ENCODE results near the gene DIP2A. TPM values are rescaled to one million over a fixed set of nuclear protein-coding genes. Genes with fewer than 3 reads are reported as not detected.

The DIP2A gene
- total and polyA plus RNA-seq, 2 of the 8 experiments (the other 6 are each of a cell fraction or from before 2014, with no cell fraction given) = 16.0 to 27.1 TPM

DNA sequence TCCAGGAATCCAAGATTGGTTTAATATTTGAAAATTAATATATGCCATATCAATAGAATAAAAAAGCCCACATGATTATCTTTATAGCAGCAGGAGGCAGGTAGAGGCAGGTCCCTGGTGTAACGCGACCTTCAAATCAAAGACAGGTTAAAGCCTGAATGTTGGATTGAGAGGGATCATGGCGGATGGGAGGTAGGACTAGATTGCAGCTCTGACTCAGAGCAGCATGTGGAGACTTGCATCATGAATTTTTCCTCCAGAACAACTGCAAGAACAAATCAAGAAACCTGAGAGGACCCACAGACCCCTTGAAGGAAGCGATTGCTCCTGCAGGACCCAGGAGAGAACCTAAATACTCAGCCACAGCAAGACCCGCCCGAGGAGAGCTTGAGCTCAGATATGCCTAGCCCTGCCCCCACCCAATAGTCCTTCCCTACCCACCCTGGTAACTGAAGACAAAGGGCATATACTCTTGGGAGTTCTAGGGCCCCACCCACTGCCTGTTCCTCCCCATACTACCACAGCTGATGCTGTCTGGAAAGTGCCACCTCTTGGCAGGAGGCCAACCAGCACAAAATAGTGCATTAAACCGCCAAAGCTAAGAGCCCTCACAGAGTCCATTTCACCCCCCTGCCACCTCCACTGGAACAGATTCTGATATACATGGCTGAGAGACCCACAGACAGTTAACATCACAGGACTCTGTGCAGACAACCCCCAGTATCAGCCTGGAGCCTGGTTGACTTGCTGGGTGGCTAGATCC lies 126.7 kb downstream of the DIP2A start (continued):
- TF ChIP-seq NRF1 (IDR thresholded peaks at IDR 0.05; ENCODE audit: low read depth, low read length) (no peak), CREB1 (IDR thresholded peaks at IDR 0.05) (no peak), GABPA (IDR thresholded peaks at IDR 0.05; ENCODE audit: borderline replicate concordance, insufficient read depth, low read length) (no peak), CHD1 (IDR thresholded peaks at IDR 0.05; ENCODE audit: low read depth, low read length) (no peak), KDM1A (IDR thresholded peaks at IDR 0.05; ENCODE audit: borderline replicate concordance, low read length) (no peak)
